Measurements from ENCODE around the gene GSTA5.
"Not testable (repeated sequence)": the region's sequence is repeated elsewhere in the genome, so short reads cannot be mapped to it uniquely, and the experiment has no call there.

The GSTA5 gene

DNA sequence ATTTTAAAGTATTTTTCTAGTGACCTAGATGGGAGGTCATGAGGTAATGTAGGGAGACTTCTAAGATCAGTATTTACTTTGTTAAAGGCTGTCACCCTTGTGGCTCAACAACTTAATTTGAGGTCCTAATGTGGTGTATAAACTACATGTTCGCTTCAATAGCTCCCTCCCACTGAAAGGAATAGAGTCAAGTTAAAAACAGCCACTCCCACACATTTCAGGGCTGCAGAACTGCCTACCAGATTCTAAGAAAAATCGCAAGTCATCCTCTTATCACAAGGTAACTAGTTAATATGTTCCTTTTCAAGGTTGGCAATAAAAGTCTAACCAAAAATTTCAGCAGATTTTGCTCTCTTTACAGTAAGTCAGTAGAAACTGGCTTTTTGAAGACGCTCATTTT is 52.1 kb downstream of the GSTA5 start:
- no peak for DNase-seq (ENCODE audit: low spot score)

DNA sequence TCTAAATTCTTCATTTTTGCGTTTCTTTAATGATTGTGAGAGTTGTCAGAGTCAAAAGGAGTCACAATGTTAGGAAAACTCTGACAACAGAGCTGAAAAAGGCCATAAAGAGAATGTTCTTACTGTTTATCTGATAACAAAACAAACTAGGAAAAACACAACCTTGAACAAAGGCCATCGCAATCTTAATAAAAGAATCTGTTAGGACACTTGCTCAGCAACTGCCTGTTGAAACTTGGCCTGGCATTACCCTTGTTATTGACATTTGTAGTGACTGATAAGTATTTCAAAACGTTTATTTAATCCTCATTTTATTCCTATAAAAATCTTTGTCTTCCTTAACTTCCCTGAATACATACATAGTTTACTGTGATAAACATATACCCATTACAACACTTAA is 52.7 kb downstream of the GSTA5 start:
- no peak for DNase-seq (ENCODE audit: low spot score)

- DNase-seq (ENCODE audit: low spot score) = no peak
Measured at GRCh38 chr6:52786249-52786956, 54.2 kb downstream of the GSTA5 start.

DNA sequence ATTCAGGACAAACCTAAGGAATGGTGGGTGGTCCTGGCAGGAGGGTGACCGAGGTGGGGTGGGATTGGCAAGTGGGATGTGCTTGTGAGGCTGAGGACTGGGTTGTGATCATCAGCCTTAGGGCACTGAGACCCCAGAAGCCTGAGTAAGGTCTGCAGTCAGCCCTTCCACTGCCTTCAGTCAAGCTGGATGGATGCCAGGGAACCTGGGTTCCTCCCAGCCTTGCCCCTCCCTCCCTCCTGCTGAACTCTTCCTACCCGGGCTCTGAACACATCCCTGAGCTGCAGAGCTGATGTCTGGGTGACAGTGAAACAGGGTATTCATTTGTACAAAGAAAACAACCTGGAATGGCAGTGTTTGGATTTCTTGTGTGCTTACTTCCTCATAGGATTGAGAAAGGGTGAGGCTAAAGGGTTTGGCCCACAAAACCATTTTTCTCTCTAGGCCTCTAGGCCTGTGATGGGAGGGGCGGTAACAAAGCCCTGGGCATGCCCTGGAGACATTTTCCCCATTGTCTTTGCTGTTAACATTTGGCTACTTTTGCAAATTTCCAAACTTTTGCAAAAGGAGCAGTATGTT is 57.8 kb downstream of the GSTA5 start:
- DNase-seq (ENCODE audit: low spot score) = not testable (repeated sequence)

DNA sequence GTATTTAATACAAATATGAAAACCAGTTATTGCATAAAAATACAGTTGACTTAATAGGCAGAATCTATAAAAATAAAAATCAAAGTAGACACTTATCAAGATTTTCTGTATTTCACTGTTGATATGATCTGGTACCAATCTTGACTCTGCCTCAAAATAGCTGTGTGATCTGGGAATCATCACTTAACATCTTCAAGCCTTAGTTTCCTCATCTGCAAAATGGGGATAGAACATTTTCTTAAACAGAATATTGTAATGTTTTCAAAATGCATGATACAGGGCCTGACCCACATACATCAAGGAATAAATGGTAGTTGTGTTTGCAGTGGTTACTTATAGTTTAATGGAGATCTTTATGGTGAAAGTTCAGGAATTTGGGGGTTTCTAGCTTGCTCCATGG is 58.4 kb downstream of the GSTA5 start:
- not testable (repeated sequence) for DNase-seq (ENCODE audit: low spot score)
